HPDE6-E6E7 (cell line): ENCODE measurements around the gene MTCL3.

Source experiments
- DNase-seq: peaks from one replicate; pipeline ENCODE4 v3.0.0; 2011; ENCODE audit warnings: missing footprints; ENCODE audit errors: extremely low spot score

The MTCL3 gene

DNA sequence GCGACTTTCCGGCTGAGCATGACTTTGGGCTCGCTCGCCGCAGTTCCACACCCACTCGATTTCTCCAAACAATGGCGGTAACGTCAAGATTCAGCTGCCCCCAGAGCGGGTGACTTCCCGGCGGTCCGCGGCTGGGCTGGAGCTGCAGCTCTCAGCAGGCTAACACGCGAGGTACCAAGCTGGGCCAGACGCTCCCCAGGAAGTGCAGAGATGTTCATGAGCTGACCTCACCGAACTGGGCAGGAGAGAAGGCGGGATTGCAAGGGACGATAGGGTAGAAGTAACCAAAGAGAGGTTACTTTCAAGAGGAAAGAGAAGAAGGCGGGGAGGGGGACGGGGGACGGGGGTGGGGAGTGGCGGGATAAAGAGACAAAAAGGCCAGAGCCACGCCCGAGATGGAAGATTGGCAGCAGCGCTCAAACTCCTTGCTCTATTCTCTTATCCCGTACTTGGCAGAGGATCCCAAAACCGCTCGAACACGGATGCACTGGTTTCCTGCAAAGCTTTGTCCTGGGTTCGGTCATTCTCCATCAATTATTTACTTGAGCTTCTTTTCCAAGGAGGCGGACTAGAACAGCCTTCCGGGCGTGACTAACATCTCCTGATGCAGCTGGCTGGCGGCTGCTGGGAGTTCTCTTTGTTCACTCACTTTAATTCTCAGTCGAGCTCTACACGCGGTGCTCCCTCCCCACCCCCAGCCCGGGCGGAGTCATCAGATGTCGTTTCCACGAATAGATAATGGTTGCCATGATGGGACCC is at the start of gene MTCL3:
Gene MTCL3, minus strand, starts transcription at position 626 of the 759 bp plus-strand sequence.
- no peak for DNase-seq

- DNase-seq, result no peak
These were observed 48.3 kb upstream of the MTCL3 start for GRCh38 chr6:127567476-127567875.

- no peak for DNase-seq
These were observed 47.5 kb upstream of the MTCL3 start for GRCh38 chr6:127566651-127567050.

DNA sequence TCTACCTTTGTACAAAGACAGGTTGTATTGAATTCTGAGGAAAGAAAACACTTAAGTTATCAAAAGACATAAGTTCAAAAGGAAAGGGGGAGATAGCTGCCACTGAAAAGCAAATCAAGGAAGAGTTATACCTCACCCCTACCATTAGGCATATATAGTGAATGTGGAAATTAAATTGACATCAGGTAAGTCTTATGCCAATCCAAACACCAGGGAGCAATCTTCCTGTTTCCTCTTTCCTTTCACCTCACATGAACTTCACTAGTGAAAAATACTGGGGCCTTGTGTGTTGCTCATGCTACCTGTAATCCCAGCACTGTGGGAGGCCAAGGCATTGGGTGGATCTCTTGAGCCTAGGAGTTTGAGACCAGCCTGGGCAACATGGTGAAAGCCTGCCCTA is 47.0 kb upstream of the MTCL3 start:
- no peak for DNase-seq

- DNase-seq, result no peak
These were observed 45.6 kb upstream of the MTCL3 start for GRCh38 chr6:127564761-127565160.

DNA sequence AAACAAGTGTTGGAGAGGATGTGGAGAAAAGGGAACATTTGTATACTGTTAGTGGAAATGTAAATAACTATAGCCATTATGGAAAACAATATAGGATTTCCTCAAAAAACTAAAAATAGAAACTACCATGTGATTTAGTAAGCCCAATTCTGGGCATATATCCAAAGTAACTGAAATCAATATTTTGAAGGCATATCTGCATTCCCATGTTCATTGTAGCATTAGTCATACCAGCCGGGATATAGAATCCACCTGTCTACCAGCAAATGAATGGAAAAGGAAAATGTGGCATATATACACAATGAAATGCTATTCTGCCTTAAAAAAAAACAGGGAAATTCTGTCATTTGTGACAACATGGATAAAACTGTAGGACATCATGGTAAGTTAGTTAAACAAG is 42.5 kb upstream of the MTCL3 start:
- no peak for DNase-seq

GRCh38 chr6:127554435-127555006 is 35.4 kb upstream of the MTCL3 start:
- DNase-seq, result peak; percentile 46

DNA sequence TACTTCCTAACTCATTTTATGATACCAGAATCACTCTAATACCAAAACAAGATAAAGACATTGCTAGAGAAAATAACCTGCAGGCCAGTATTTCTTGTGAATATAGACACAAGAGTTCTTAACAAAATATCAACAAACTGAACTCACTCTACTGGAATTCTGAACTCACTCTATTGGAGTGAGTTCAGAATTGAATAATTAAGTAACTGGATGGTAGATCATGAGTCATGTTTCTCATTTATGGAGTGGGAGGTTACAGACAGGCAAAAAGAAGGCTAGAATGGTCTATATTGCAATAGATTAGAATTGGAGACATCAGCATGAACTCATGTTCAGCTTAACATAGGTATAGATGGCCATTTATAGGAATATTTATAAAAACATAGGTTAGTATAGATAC is 31.3 kb upstream of the MTCL3 start:
- DNase-seq, result no peak

DNA sequence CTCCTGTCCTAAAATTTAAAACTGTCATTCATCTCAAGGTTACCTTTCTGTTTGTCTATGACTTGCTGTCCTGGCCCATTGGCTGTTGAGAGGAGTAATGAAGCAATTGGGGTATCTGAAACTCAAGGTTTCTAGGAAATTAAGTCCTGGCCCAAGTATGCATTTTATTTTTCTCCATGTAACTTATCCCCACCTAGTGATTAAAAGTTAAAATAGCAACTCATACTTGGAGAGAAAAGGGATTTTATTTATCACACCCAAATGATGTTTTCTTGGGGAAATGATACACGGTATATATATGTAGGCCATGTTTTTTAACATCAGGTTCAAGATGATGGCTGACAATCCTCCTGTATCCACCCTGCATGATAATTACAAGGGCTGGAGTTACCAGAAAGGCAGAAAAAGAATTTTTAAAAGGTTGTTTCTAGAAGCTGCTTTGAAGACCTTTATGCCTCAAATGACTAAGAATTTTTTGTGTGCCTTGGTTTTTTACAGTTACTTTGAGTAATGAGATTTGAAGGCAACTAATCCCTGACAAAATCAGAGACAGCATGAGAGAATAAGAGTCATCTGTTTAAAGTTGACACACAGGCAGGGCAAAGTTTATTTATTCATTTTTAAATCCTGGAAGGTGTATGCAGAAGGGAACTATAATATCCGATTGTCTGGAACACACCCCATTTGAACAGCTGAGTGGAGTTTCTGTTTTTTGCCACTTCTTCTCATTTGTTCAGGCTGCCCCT is 28.9 kb upstream of the MTCL3 start:
- no peak for DNase-seq

GRCh38 chr6:127547215-127547614 is 28.1 kb upstream of the MTCL3 start:
- DNase-seq, result no peak

DNA sequence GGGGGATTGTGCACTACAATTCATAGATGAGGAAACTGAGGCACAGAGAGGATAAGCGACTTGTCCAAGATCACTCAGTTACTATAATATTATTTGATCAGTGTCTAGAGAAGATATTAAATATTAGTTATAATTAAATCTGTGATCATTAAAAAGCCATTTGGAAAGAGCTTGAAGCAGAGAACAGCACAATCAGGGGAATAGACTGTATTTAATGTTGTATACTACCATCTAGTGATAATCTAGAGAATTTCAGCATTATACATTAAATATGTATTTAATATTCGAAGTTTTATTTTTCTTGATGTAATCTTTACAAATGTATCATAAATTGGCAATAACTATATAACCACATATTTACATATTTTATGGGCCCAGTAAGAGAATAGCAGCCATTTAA is 20.1 kb upstream of the MTCL3 start:
- DNase-seq, result no peak

GRCh38 chr6:127538750-127539264 is 19.7 kb upstream of the MTCL3 start:
- DNase-seq, result no peak

GRCh38 chr6:127533736-127534135 is 14.6 kb upstream of the MTCL3 start:
- DNase-seq, result no peak

GRCh38 chr6:127533011-127533410 is 13.9 kb upstream of the MTCL3 start:
- DNase-seq, result no peak

DNA sequence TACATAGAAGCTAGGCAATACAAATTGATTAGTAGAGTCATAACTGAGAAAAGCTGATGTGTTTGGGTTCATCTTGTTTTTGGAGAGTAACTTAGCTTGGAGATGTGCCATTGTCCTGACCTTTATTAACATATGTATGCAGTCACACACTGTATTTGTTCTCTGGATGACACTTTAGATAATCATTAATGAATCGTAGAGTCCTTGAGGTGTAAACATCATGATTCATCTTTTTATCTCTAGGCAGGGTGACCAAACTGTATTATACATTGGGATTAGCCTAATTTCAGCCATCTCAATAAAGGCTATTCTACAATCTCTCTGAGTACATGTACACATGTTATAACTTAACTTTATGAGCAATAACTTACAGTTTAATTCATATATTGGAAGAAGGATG is 3.6 kb upstream of the MTCL3 start:
- no peak for DNase-seq

GRCh38 chr6:127520066-127520465 is 931 bp upstream of the MTCL3 start:
- DNase-seq, result no peak

DNA sequence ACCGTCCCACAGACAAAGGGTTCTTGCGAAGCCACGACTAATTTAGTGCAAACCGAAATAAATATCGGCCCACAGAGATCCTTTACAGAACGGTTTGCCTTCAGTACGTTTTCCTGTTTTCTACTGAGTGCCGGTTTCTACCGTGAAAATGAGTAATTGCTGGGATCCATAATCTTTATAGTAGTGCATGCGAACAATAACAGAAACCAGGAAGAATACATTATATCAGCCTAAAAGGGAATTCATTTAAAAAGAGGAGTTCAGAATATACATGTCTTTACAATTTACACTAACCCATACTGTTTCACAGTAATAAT is 292 bp upstream of the MTCL3 start:
- no peak for DNase-seq

GRCh38 chr6:127518191-127518709 is 885 bp downstream of the MTCL3 start:
- DNase-seq, result no peak

GRCh38 chr6:127517693-127518092 is 1.4 kb downstream of the MTCL3 start:
- DNase-seq, result no peak

- DNase-seq, result peak; percentile 50
These were observed 2.4 kb downstream of the MTCL3 start for GRCh38 chr6:127516662-127517273.

DNA sequence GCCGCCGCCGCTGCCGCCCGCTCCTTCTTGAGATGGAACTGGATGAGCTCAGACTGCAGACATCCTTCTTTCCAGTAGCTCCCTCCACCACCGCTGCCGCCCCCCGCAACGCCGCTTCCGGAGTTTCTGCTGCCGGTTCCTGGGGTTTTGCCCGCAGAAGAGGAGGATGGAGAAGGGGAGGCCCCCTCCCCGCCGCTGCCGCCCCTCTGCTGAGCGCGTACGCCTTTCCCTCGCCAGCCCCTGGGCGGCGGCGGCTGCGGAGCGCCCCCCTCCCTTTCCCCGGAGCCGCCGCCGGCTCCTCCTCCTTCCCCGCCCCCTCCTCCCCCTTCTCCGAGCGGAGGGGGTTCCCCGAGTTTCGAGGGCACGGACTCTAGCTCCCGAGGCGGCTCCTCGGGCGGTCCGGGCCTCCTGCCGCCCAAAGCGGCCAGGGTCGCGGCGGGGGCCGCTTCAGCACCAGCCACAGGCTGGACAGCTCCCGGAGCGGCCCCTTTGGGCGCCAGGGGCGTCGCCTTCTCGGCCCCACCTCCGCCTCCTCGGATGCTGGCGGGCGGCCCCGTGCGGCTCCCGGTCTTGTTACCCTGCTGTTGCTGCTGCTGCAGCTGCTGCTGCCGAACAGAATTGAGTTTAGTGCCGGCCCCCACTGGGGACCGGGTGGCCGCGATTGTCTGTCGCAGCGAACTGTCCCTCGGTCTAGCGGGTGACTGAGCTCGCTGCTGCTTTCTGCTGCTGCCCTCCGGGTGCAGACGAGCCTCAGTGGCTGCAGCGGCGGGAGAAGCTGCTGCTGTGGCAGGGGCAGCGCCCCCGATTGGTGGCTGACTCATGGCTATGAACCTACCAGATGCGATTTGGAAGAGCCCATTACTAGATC is 3.1 kb downstream of the MTCL3 start:
- peak; percentile 28 for DNase-seq
